ENCODE measurements around the gene SLC15A3.
"Not testable (repeated sequence)": the region's sequence is repeated elsewhere in the genome, so short reads cannot be mapped to it uniquely, and the experiment has no call there.

Gene SLC15A3

GRCh38 chr11:60913793-60914632 lies 38.0 kb downstream of the SLC15A3 start, which contains the start of gene TMEM109:
Gene TMEM109 (plus strand): TSS chr11:60914158. CDS start chr11:60919694, 5,536 bp downstream.
- DNase-seq (ENCODE audit: low spot score) = peak; percentile 100

GRCh38 chr11:60912851-60913528 lies 39.0 kb downstream of the SLC15A3 start:
- DNase-seq (ENCODE audit: low spot score) = no peak

GRCh38 chr11:60912223-60912850 lies 39.6 kb downstream of the SLC15A3 start:
- no peak for DNase-seq (ENCODE audit: low spot score)

GRCh38 chr11:60910711-60911380 lies 41.1 kb downstream of the SLC15A3 start:
- DNase-seq (ENCODE audit: low spot score) = no peak

GRCh38 chr11:60910281-60910687 lies 41.7 kb downstream of the SLC15A3 start:
- DNase-seq (ENCODE audit: low spot score) = no peak

GRCh38 chr11:60909680-60910280 lies 42.2 kb downstream of the SLC15A3 start:
- DNase-seq (ENCODE audit: low spot score) = not testable (repeated sequence)

- DNase-seq (ENCODE audit: low spot score) = no peak
Measured at GRCh38 chr11:60908803-60909202, 43.2 kb downstream of the SLC15A3 start.

GRCh38 chr11:60906132-60906972 lies 45.6 kb downstream of the SLC15A3 start, which contains the start of gene PRPF19:
Gene PRPF19 (minus strand): TSS chr11:60906585. CDS start chr11:60906382, 203 bp downstream.
- DNase-seq (ENCODE audit: low spot score) = peak; percentile 99

- DNase-seq (ENCODE audit: low spot score) = peak; percentile 54
Measured at GRCh38 chr11:60905551-60906113, 46.3 kb downstream of the SLC15A3 start.

- DNase-seq (ENCODE audit: low spot score) = no peak
Measured at GRCh38 chr11:60905047-60905446, 46.9 kb downstream of the SLC15A3 start.

- no peak for DNase-seq (ENCODE audit: low spot score)
Measured at GRCh38 chr11:60902625-60903024, 49.4 kb downstream of the SLC15A3 start.

GRCh38 chr11:60900673-60901404 lies 51.1 kb downstream of the SLC15A3 start:
- no peak for DNase-seq (ENCODE audit: low spot score)

GRCh38 chr11:60899977-60900376 lies 52.0 kb downstream of the SLC15A3 start:
- DNase-seq (ENCODE audit: low spot score) = no peak

- peak; percentile 71 for DNase-seq (ENCODE audit: low spot score)
Measured at GRCh38 chr11:60899046-60899936, 52.7 kb downstream of the SLC15A3 start.

GRCh38 chr11:60897496-60897895 lies 54.5 kb downstream of the SLC15A3 start:
- DNase-seq (ENCODE audit: low spot score) = no peak

GRCh38 chr11:60895687-60896086 lies 56.3 kb downstream of the SLC15A3 start:
- no peak for DNase-seq (ENCODE audit: low spot score)

- no peak for DNase-seq (ENCODE audit: low spot score)
Measured at GRCh38 chr11:60891103-60891741, 60.8 kb downstream of the SLC15A3 start.

- DNase-seq (ENCODE audit: low spot score) = no peak
Measured at GRCh38 chr11:60890696-60891095, 61.3 kb downstream of the SLC15A3 start.
